Activated T-helper 1 cell treated with anti-CD3 and anti-CD28 coated beads, Interleukin-12 subunit alpha, Interleukin-12 subunit beta, Interleukin-2, Interleukin-4 antibody, amounts not matched to agents 30 ng/mL and 10 ng/mL and 1 ng/mL, durations not matched to agents 14 hours and 24 hours and 36 hours (primary cell): ENCODE measurements around the gene MTA3. TPM values are rescaled to one million over a fixed set of nuclear protein-coding genes. Genes with fewer than 3 reads are reported as not detected.

Source experiments
- DNase-seq: peaks from one replicate; pipeline ENCODE4 v3.0.0; 2021; ENCODE audit warnings: low spot score
- H3K27ac Mint-ChIP-seq: one replicate; pipeline ENCODE4 v1.8.0; 2021; ENCODE audit warnings: mild to moderate bottlenecking, mixed read lengths
- H3K27me3 Mint-ChIP-seq: one replicate; pipeline ENCODE4 v1.8.0; 2022; ENCODE audit warnings: mild to moderate bottlenecking, moderate library complexity, mixed read lengths; ENCODE audit not compliant: insufficient read depth
- H3K36me3 Mint-ChIP-seq: one replicate; pipeline ENCODE4 v1.8.0; 2021; ENCODE audit warnings: low read depth, mixed read lengths
- H3K4me1 Mint-ChIP-seq: one replicate; pipeline ENCODE4 v1.8.0; 2021; ENCODE audit warnings: low read depth, mixed read lengths
- H3K4me3 Mint-ChIP-seq: one replicate; pipeline ENCODE4 v1.8.0; 2021; ENCODE audit warnings: mild to moderate bottlenecking, moderate library complexity, mixed read lengths
- H3K9me3 Mint-ChIP-seq: one replicate; pipeline ENCODE4 v1.8.0; 2021; ENCODE audit warnings: mixed read lengths
- intact Hi-C: fragments of 100-400 bp; cut with micrococcal nuclease; formaldehyde crosslinking; loops from one replicate; pipeline ENCODE4 v1.15.1; 2024
- total RNA-seq: library from RNA; stranded (reverse); gene quantifications from 2 replicates; pipeline ENCODE4 v1.2.3, GENCODE V29; 2022

MTA3 gene
- total RNA-seq: 29.4 and 31.1 TPM in 2 replicates

- H3K36me3 Mint-ChIP-seq: peaks cover 10% of the 10 kb centered on the region
- no peaks in the 10 kb centered on the region for H3K9me3 Mint-ChIP-seq
- peak within 1 kb of the TSS; percentile 96 for H3K27ac Mint-ChIP-seq
- peak within 1 kb of the TSS; percentile 92 for H3K4me3 Mint-ChIP-seq
- DNase-seq: peak; percentile 54
- H3K27me3 Mint-ChIP-seq: peaks cover 3% of the 10 kb centered on the region
- intact Hi-C loops: loop anchor here (1.0 to 5.0 kb wide), 4 partner anchors 74 to 242 kb away; partner anchors contain the start of gene COX7A2L
- H3K4me1 Mint-ChIP-seq: peaks cover 20% of the 10 kb centered on the region
Observed at GRCh38 chr2:42568401-42569115, at the start of gene MTA3. Gene MTA3 (plus strand): TSS chr2:42568632. CDS start chr2:42568746, 114 bp downstream.

DNA sequence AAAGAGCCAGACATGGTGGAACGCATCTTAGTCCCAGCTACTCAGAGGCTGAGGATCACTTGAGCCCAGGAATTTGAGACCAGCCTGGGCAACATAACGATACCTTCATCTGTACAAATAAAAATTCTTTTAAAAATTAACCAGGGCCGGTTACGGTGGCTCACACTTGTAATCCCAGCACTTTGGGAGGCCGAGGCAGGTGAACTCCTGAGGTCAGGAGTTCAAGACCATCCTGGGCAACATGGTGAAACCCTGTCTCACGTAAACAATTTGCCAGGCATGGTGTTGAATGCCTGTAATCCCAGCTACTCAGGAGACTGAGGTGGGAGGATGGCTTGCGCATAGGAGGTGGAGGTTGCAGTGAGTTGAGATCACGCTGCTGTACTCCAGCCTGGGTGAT is 48.8 kb upstream of the MTA3 start:
- Mint-ChIP-seq H3K9me3 (no peaks in the 10 kb centered on the region), H3K4me3 (no peak overlapping the region), H3K4me1 (no peaks in the 10 kb centered on the region), H3K27me3 (no peaks in the 10 kb centered on the region), H3K27ac (no peak overlapping the region), H3K36me3 (no peaks in the 10 kb centered on the region)
- intact Hi-C loops: no loop called here
- DNase-seq: no peak

DNA sequence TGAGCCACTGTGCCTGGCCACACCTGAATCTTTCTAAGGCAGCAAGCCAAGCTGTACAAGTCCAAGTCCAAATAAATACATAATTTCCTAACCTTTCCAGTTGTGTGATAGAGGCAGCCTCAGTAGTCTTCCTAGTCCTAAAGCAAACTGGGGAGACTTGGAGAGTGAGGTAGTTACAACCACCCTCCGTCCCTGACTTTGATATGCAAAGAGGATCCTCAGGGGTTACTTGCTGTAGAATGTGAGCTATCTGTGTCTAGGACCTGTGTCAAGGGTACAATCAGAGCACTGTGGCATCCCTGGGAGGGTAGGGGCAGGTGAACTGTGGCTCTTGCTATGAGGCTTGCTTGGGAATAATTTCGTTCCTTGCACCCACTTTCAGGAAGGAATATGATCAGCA is 46.4 kb upstream of the MTA3 start:
- intact Hi-C loops: no loop called here
- DNase-seq: no peak
- Mint-ChIP-seq H3K27ac (no peak overlapping the region), H3K9me3 (no peaks in the 10 kb centered on the region), H3K27me3 (no peaks in the 10 kb centered on the region), H3K4me3 (no peak overlapping the region), H3K4me1 (no peaks in the 10 kb centered on the region), H3K36me3 (no peaks in the 10 kb centered on the region)

DNA sequence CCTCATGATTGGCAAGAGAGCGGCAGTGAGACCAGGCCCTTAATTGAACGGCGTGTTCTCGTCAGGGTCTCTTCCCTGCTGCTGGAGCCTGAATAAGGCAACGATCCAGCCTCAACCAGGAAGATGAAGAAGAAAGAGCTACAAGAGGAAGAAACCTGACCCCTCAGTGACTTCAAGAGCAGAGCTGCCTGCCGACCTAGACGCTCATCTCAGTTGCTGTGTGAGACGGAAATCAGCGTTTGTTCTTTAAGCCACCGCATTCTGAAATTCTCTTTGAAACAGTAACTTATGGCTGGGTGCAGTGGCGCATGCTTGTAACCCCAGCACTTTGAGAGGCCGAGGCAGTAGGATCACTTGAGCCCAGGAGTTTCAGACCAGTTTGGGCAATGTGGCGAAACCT is 45.1 kb upstream of the MTA3 start:
- no peak overlapping the region for H3K27ac Mint-ChIP-seq
- DNase-seq: no peak

DNA sequence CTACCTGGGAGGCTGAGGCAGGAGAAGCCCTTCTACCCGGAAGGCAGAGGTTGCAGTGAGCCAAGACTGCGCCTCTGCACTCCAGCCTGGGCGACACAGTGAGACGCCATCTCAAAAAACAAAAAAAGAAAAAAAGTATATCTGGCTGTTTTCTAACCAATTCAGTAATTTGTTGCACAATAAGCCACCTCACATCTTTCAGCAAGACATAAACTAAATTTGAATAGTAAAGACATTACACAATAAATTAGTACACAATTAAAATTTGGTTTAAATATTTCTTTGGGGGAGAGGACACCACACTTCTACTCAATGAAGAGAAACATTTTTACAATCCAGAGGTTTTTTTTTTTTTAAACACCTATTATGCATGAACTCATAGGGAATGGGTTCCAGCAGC is 36.0 kb upstream of the MTA3 start:
- intact Hi-C loops: no loop called here
- no peak for DNase-seq
- H3K4me1 Mint-ChIP-seq: no peaks in the 10 kb centered on the region
- no peaks in the 10 kb centered on the region for H3K9me3 Mint-ChIP-seq
- no peaks in the 10 kb centered on the region for H3K27me3 Mint-ChIP-seq
- H3K4me3 Mint-ChIP-seq: no peak overlapping the region
- H3K27ac Mint-ChIP-seq: no peak overlapping the region
- H3K36me3 Mint-ChIP-seq: no peaks in the 10 kb centered on the region

More for the DNA sequence above, 45.1 kb upstream of the MTA3 start:
- no peaks in the 10 kb centered on the region for H3K9me3 Mint-ChIP-seq
- intact Hi-C loops: no loop called here
- no peak overlapping the region for H3K4me3 Mint-ChIP-seq
- H3K4me1 Mint-ChIP-seq: no peaks in the 10 kb centered on the region
- H3K27me3 Mint-ChIP-seq: no peaks in the 10 kb centered on the region
- H3K36me3 Mint-ChIP-seq: no peaks in the 10 kb centered on the region

GRCh38 chr2:42537493-42537892 is 30.9 kb upstream of the MTA3 start:
- no peak overlapping the region for H3K27ac Mint-ChIP-seq
- no peak for DNase-seq
- H3K27me3 Mint-ChIP-seq: no peaks in the 10 kb centered on the region
- peaks cover 7% of the 10 kb centered on the region for H3K9me3 Mint-ChIP-seq
- intact Hi-C loops: no loop called here
- no peaks in the 10 kb centered on the region for H3K4me1 Mint-ChIP-seq
- no peaks in the 10 kb centered on the region for H3K36me3 Mint-ChIP-seq
- no peak overlapping the region for H3K4me3 Mint-ChIP-seq

GRCh38 chr2:42542871-42543270 is 25.6 kb upstream of the MTA3 start:
- Mint-ChIP-seq H3K4me3 (no peak overlapping the region), H3K9me3 (peaks cover 3% of the 10 kb centered on the region), H3K4me1 (no peaks in the 10 kb centered on the region)

DNA sequence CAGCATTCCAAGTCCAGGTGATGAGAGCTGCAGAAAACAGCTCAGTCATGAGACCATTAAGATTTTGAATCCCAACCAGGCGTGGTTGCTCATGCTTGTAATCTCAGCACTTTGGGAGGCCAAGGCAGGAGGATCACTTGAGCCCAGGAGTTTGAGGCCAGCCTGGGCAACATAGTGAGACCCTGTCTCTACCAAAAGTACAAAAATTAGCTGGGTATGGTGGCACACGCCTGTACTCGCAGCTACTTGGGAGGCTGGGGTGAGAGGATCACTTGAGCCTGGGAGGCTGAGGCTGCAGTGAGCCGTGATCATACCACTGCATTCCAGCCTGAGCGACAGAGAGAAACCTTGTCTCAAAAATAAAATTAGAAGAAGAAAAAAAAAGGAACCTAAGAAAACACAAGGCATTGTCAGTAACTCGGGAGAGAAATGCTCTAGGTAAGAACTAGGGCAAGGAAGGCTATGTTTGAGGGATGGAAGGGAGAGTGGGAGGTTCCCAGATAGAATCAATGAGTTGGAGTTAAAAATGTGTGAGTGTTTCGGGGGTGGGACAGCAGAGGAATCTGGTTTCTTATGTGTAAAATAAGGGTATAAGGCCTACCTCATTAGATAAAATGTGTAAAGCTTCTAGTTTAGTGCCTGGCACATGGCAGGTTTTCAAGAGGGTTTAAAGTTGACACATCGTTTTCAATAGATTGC is 23.3 kb upstream of the MTA3 start:
- DNase-seq: no peak
- Mint-ChIP-seq H3K27ac (no peak overlapping the region), H3K4me1 (no peaks in the 10 kb centered on the region), H3K4me3 (no peak overlapping the region), H3K9me3 (no peaks in the 10 kb centered on the region), H3K36me3 (no peaks in the 10 kb centered on the region), H3K27me3 (no peaks in the 10 kb centered on the region)
- intact Hi-C loops: no loop called here

More at GRCh38 chr2:42542871-42543270, 25.6 kb upstream of the MTA3 start:
- Mint-ChIP-seq H3K36me3 (no peaks in the 10 kb centered on the region), H3K27me3 (no peaks in the 10 kb centered on the region), H3K27ac (no peak overlapping the region)
- intact Hi-C loops: no loop called here
- no peak for DNase-seq

DNA sequence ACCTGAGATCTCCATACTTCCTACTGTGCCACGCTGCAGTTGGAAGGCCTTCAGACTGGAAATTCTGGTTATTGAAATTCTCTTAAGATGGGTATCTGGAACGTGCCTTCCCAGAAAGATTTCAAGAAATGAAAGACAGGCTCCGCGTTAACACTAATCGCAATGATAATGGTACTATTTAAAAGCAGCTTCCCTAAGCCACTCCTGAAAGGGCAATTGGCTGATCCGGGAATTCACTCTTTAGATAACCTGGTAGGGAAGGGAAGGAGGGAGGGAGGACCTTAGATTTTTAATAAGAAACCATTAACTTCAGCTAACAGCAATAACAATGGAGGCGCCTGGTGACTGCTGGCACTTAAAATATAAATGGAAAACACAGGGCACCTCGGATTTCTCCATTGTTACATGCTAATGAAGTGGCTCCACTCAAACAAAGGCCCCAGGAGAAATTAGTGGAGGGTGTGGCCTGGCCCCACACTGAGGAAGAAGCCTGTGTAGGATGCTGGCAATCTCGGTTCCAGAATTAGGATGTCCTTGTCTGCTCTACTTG is 22.5 kb upstream of the MTA3 start:
- peaks cover 2% of the 10 kb centered on the region for H3K27me3 Mint-ChIP-seq

GRCh38 chr2:42547014-42547413 is 21.4 kb upstream of the MTA3 start:
- Mint-ChIP-seq H3K4me3 (no peak overlapping the region), H3K27me3 (peaks cover 2% of the 10 kb centered on the region), H3K9me3 (no peaks in the 10 kb centered on the region), H3K36me3 (no peaks in the 10 kb centered on the region), H3K27ac (no peak overlapping the region), H3K4me1 (no peaks in the 10 kb centered on the region)
- intact Hi-C loops: no loop called here
- DNase-seq: no peak

More for the DNA sequence above, 22.5 kb upstream of the MTA3 start:
- Mint-ChIP-seq H3K36me3 (no peaks in the 10 kb centered on the region), H3K4me1 (no peaks in the 10 kb centered on the region), H3K9me3 (no peaks in the 10 kb centered on the region), H3K27ac (no peak overlapping the region), H3K4me3 (no peak overlapping the region)
- intact Hi-C loops: no loop called here
- DNase-seq: no peak

DNA sequence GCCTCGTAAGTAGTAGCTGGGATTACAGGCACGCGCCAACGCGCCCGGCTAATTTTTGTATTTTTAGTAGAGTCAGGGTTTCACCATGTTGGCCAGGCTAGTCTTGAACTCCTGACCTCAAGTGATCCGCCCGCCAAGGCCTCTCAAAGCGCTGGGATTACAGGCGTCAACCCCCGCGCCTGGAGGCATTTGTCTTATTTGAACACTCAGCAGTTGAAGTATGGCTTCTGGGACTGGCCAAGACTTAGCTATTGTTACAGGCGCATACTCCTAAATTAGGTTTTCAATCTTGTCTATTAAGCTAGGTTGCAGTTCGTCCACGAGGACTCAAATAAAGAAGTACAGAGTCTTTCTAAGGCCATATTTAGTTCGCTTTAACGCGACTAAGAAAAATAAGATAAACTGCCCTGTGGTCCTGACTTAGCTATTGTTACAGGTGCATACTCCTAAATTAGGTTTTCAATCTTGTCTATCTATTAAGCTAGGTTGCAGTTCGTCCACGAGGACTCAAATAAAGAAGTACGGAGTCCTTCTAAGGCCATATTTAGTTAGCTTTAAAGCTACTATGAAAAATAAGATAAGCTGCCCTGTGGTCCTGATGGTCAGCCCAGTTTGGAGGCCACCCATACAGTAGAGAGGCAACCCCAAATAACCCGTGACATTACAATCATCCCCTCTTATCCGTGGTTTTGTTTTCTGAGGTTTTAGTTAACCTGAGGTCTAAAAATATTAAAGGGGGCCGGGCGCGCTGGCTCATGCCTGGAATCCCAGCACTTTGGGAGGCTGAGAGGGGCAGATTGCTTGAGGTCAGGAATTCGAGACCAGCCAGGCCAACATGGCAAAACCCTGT is 20.8 kb upstream of the MTA3 start:
- H3K27me3 Mint-ChIP-seq: peaks cover 2% of the 10 kb centered on the region
- intact Hi-C loops: no loop called here

GRCh38 chr2:42550870-42551269 is 17.6 kb upstream of the MTA3 start:
- no peak overlapping the region for H3K27ac Mint-ChIP-seq
- no peak for DNase-seq
- H3K4me1 Mint-ChIP-seq: no peaks in the 10 kb centered on the region
- H3K9me3 Mint-ChIP-seq: no peaks in the 10 kb centered on the region
- no peaks in the 10 kb centered on the region for H3K36me3 Mint-ChIP-seq
- no peak overlapping the region for H3K4me3 Mint-ChIP-seq
- intact Hi-C loops: no loop called here
- peaks cover 2% of the 10 kb centered on the region for H3K27me3 Mint-ChIP-seq

More for the DNA sequence above, 20.8 kb upstream of the MTA3 start:
- H3K9me3 Mint-ChIP-seq: no peaks in the 10 kb centered on the region
- H3K27ac Mint-ChIP-seq: no peak overlapping the region
- DNase-seq: no peak
- H3K4me1 Mint-ChIP-seq: no peaks in the 10 kb centered on the region
- H3K36me3 Mint-ChIP-seq: no peaks in the 10 kb centered on the region
- no peak overlapping the region for H3K4me3 Mint-ChIP-seq
